CD14-positive monocyte (primary cell): Measurements from ENCODE around the gene PLEKHH3. TPM values are rescaled to one million over a fixed set of nuclear protein-coding genes. Genes with fewer than 3 reads are reported as not detected.

Experiments
- DNase-seq, 3 donors: peaks; one replicate each; pipeline ENCODE4 v3.0.0-alpha.2; 2011 to 2022
- H2AFZ ChIP-seq: 2 replicates; pipeline ENCODE4 v1.6.0; 2012; ENCODE audit warnings: mild to moderate bottlenecking, low read depth, low read length, inconsistent platforms; ENCODE audit not compliant: insufficient read depth, poor library complexity, severe bottlenecking
- H3K27ac ChIP-seq, 2 donors: 1 replicate in 1 of 2; 2 replicates in 1 of 2; pipeline ENCODE4 v1.5.1; 2012 to 2013; ENCODE audit warnings: low read length in 2 of 2, control low read depth in 1 of 2, inconsistent platforms in 1 of 2, low read depth in 1 of 2, mild to moderate bottlenecking in 1 of 2
- H3K27me3 ChIP-seq, 2 donors: one replicate each; pipeline versions ENCODE4 v1.6.0 to v1.6.1; 2011 to 2013; ENCODE audit warnings: low read length in 2 of 2; ENCODE audit not compliant: control insufficient read depth in 2 of 2, insufficient read depth in 2 of 2
- H3K36me3 ChIP-seq, 2 donors: replicated peaks in 1 of 2; 1 replicate in 1 of 2; 2 replicates in 1 of 2; pipeline versions ENCODE4 v1.5.1 to v1.6.1; 2012 to 2013; ENCODE audit warnings: low read length in 2 of 2, control low read depth in 1 of 2, inconsistent platforms in 1 of 2, mild to moderate bottlenecking in 1 of 2; ENCODE audit not compliant: insufficient read depth in 2 of 2, control insufficient read depth in 1 of 2
- H3K4me1 ChIP-seq, 2 donors: 1 replicate in 1 of 2; 2 replicates in 1 of 2; pipeline versions ENCODE4 v1.5.1 to v1.6.1; 2012 to 2013; ENCODE audit warnings: low read length in 2 of 2, control low read depth in 1 of 2, inconsistent platforms in 1 of 2, mild to moderate bottlenecking in 1 of 2, moderate library complexity in 1 of 2; ENCODE audit not compliant: insufficient read depth in 2 of 2, control insufficient read depth in 1 of 2
- H3K4me2 ChIP-seq: replicated peaks from 2 replicates; pipeline ENCODE3; 2012; ENCODE audit warnings: low read length, moderate library complexity, mild to moderate bottlenecking; ENCODE audit not compliant: poor library complexity, severe bottlenecking; ENCODE audit errors: extremely low read depth
- H3K4me3 ChIP-seq, 3 experiments: fragments of 200-600 bp in 1 of 3; sonication (generic) in 1 of 3; replicated peaks in 1 of 3; 1 replicate in 2 of 3; 2 replicates in 1 of 3; pipeline ENCODE4 v1.5.1; 2011 to 2013; ENCODE audit warnings: low read length in 3 of 3, mild to moderate bottlenecking in 3 of 3, control low read depth in 2 of 3, low read depth in 2 of 3, inconsistent platforms in 1 of 3, moderate library complexity in 1 of 3
- H3K79me2 ChIP-seq: 2 replicates; pipeline ENCODE4 v1.6.0; 2012; ENCODE audit warnings: mild to moderate bottlenecking, control low read depth, inconsistent platforms, low read length, moderate library complexity; ENCODE audit not compliant: insufficient read depth
- H3K9ac ChIP-seq: 2 replicates; pipeline ENCODE4 v1.6.0; 2017; ENCODE audit warnings: low read length, mild to moderate bottlenecking; ENCODE audit not compliant: insufficient read depth, poor library complexity, severe bottlenecking
- H3K9me3 ChIP-seq, 2 donors: replicated peaks in 1 of 2; 1 replicate in 1 of 2; 2 replicates in 1 of 2; pipeline versions ENCODE4 v1.5.1 to v1.6.1; 2012 to 2013; ENCODE audit warnings: low read length in 2 of 2, control low read depth in 1 of 2; ENCODE audit not compliant: control insufficient read depth in 1 of 2, insufficient read depth in 1 of 2
- H4K20me1 ChIP-seq: 2 replicates; pipeline ENCODE4 v1.6.0; 2012; ENCODE audit warnings: mild to moderate bottlenecking, low read length, control low read depth, moderate library complexity; ENCODE audit not compliant: insufficient read depth
- H3K27ac Mint-ChIP-seq, 7 donors: one replicate each; pipeline ENCODE4 v1.8.0; 2020; ENCODE audit warnings: mild to moderate bottlenecking in 7 of 7, mixed read lengths in 7 of 7, moderate library complexity in 6 of 7, inconsistent platforms in 2 of 7
- H3K27me3 Mint-ChIP-seq, 3 donors: one replicate each; pipeline ENCODE4 v1.8.0; 2021 to 2022; ENCODE audit warnings: low read depth in 3 of 3, mild to moderate bottlenecking in 3 of 3, mixed read lengths in 3 of 3, moderate library complexity in 3 of 3, inconsistent platforms in 1 of 3
- H3K36me3 Mint-ChIP-seq, 2 donors: one replicate each; pipeline ENCODE4 v1.8.0; 2020; ENCODE audit warnings: mixed read lengths in 2 of 2, inconsistent platforms in 1 of 2, mild to moderate bottlenecking in 1 of 2
- H3K4me1 Mint-ChIP-seq: one replicate; pipeline ENCODE4 v1.8.0; 2020; ENCODE audit warnings: mild to moderate bottlenecking, mixed read lengths
- H3K4me3 Mint-ChIP-seq, 2 donors: one replicate each; pipeline ENCODE4 v1.8.0; 2020; ENCODE audit warnings: mild to moderate bottlenecking in 2 of 2, mixed read lengths in 2 of 2, moderate library complexity in 1 of 2
- H3K9me3 Mint-ChIP-seq, 7 donors: one replicate each; pipeline ENCODE4 v1.8.0; 2020 to 2022; ENCODE audit warnings: mixed read lengths in 7 of 7, mild to moderate bottlenecking in 6 of 7, moderate library complexity in 6 of 7, inconsistent platforms in 2 of 7
- CTCF ChIP-seq: fragments of 200-600 bp; IDR thresholded peaks from one replicate; pipeline ENCODE4 v1.8.0; 2022; ENCODE audit warnings: antibody characterized with exemption, mild to moderate bottlenecking
- WGBS: methylation state at CpG from one replicate; pipeline ENCODE4 v1.1.5; 2013; ENCODE audit warnings: missing lambda C conversion rate; ENCODE audit not compliant: insufficient coverage; 5-methylcytosine and 5-hydroxymethylcytosine counted together
- intact Hi-C, 2 donors: fragments of 100-400 bp; cut with micrococcal nuclease; formaldehyde crosslinking; loops; one replicate each; pipeline versions ENCODE4 v1.15.0 to v1.15.1; 2023
- polyA plus RNA-seq, 3 donors: library from polyadenylated mRNA; depleted of rRNA in 1 of 3; unstranded in 2 of 3; stranded (reverse) in 1 of 3; fragments of 300-500 nt in 2 of 3; fragments of >200 nt in 1 of 3; fragmentation: Illumina TruSeq in 2 of 3; gene quantifications; 1 replicate in 2 of 3; 2 replicates in 1 of 3; pipeline ENCODE4 v1.2.3, GENCODE V29; 2012 to 2021

The PLEKHH3 gene
- polyA plus RNA-seq, 3 donors = 0.38 to 0.43 (median 0.41) TPM

DNA sequence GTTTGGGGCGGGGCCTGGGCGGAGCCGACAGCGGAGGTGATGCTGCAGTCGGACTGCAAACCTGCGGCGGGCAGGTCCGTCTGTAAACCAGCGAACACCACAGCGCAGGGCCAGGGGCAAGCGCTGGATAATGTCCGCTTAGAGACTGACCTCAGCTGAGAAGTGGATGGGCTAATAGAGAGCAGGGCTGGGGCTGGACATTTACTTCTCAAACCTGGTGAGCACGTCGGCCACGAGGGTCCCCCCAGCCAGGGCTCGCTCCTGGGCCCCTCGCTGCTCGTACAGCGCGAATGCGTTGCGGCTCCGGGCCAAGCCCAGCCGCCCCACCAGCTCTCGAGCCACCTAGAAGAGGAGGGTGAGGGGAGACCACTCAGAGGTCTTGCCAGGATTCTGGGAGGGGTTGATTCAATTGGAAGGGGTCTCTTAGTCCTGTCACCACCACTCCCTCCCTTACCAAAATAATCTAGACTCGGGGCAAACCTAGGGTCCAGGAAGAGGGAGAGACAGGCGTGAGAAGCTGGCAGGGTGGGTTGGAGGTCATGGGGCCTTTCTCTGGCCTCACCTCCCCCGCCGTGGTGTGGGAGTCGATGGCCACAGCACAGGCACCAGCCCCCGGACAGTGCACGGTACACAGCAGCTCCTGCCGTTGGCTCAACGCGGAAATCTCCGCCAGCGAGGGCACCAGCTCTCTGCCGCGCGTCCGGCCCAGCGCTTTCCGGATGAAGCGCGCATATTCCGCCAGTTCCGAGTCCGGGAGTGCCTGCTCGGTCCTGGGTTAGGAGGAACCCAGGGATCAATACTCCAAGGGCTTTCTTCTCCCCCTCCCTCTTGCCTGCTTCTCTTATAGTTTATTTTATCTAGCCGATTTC is 5.8 kb downstream of the PLEKHH3 start:
- peaks cover 36 to 47% of the 10 kb centered on the region in 2 donors for H3K4me1 ChIP-seq
- Mint-ChIP-seq H3K27ac (no peak overlapping the region), H3K27me3 (peaks cover 59 to 75% (median 69%) of the 10 kb centered on the region in 3 donors), H3K9me3 (peaks cover 0 to 24% (median 13%) of the 10 kb centered on the region in 7 donors), H3K4me3 (peak overlapping the region; percentile 72 to 89), H3K4me1 (peaks cover 37% of the 10 kb centered on the region), H3K36me3 (peaks cover 23 to 31% of the 10 kb centered on the region in 2 donors)
- H3K36me3 ChIP-seq = no peaks in the 10 kb centered on the region
- peak overlapping the region; percentile 73 for H2AFZ ChIP-seq
- peak overlapping the region in 1 of 3 experiments; percentile 71 for H3K4me3 ChIP-seq
- no peak for DNase-seq
- peaks cover 3 to 17% of the 10 kb centered on the region in 2 donors for H3K9me3 ChIP-seq
- H3K4me2 ChIP-seq = peak overlapping the region; percentile 73
- no peaks in the 10 kb centered on the region for H3K79me2 ChIP-seq
- intact Hi-C loops = no loop called here
- H3K27me3 ChIP-seq = peaks cover 40 to 66% of the 10 kb centered on the region in 2 donors
- H3K27ac ChIP-seq = no peak overlapping the region
- 27% methylated on average over 46 of the region's 50 CpGs for WGBS
- no peak for TF ChIP-seq CTCF
- no peaks in the 10 kb centered on the region for H4K20me1 ChIP-seq
- no peak overlapping the region for H3K9ac ChIP-seq

DNA sequence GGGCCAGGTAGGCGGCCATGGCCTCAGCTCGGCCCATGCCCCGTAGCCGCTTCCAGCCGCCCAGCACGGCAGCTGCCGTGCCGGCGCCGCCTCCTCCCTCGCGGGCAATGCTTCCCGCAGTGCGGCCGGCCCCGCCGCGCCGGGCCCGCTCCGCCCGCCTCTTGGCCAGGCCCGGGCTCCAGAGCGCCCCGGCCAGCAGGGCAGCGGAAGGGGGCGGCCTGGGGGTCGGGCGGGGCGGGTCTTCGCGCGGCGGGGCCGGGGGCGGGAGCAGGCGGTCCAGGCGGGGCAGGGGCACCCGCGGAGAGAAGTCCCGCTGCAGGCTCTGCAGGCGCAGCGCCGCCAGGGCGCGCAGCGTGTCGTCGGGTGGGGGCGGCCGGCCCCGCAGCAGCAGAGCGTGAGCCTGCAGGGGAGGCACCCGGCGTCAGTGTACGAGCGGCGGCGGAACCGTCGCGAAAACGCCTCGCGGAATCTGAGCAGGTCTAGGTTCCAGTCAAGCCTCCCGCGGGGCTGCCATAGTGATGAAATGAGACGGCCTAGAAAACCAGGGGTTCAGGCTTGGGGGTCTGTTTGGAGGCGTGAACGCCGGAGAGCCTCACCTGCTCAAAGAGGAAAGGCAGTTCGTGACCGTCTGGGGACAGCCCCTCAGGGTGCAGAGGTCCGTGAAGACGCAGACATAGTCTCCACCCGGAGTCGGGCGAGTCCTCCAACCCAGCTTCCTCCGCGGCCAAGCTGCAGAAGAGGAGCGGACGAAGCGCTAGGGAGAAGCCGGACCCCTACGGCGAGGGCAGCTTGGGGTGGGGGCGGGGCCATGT is 6.6 kb downstream of the PLEKHH3 start:
- Mint-ChIP-seq H3K36me3 (peaks cover 31 to 39% of the 10 kb centered on the region in 2 donors), H3K4me3 (peak overlapping the region; percentile 72 to 89), H3K4me1 (peaks cover 32% of the 10 kb centered on the region), H3K27me3 (peaks cover 54 to 70% (median 62%) of the 10 kb centered on the region in 3 donors), H3K9me3 (peaks cover 0 to 18% (median 13%) of the 10 kb centered on the region in 7 donors), H3K27ac (peak overlapping the region in 1 of 7 donors; percentile 37)
- H4K20me1 ChIP-seq = no peaks in the 10 kb centered on the region
- H3K79me2 ChIP-seq = no peaks in the 10 kb centered on the region
- H3K27ac ChIP-seq = no peak overlapping the region
- TF ChIP-seq CTCF = no peak
- peak overlapping the region; percentile 73 for H2AFZ ChIP-seq
- H3K9ac ChIP-seq = no peak overlapping the region
- H3K27me3 ChIP-seq = peaks cover 32 to 58% of the 10 kb centered on the region in 2 donors
- H3K4me2 ChIP-seq = peak overlapping the region; percentile 73
- H3K36me3 ChIP-seq = no peaks in the 10 kb centered on the region
- peaks cover 29 to 39% of the 10 kb centered on the region in 2 donors for H3K4me1 ChIP-seq
- peak in 1 of 3 donors; percentile 41 for DNase-seq
- peak overlapping the region; percentile 1 to 71 (median 13) for H3K4me3 ChIP-seq
- WGBS = 8% methylated on average over 74 of the region's 87 CpGs
- intact Hi-C loops = no loop called here
- H3K9me3 ChIP-seq = peaks cover 3 to 17% of the 10 kb centered on the region in 2 donors
